Measurements from ENCODE around the gene STRIT1.

GRCh38 chr3:155331078-155331477, 37.6 kb upstream of the STRIT1 start:
- TF ChIP-seq CTCF (IDR thresholded peaks at IDR 0.05) (no peak), POLR2A (IDR thresholded peaks at IDR 0.05) (no peak), EP300 (IDR thresholded peaks at IDR 0.05) (no peak)

All from ovary (tissue), 3 donors.